HFFc6 (cell line): ENCODE data around the gene NPC2. TPM values are rescaled to one million over a fixed set of nuclear protein-coding genes. Genes with fewer than 3 reads are reported as not detected.

Experiments
- DNase-seq: peaks from one replicate; pipeline ENCODE4 v3.0.0-alpha.2; 2018
- H3K27ac Mint-ChIP-seq: 2 replicates; pipeline ENCODE4 v1.8.0; 2020; ENCODE audit warnings: mild to moderate bottlenecking, mixed read lengths
- H3K27me3 Mint-ChIP-seq: 2 replicates; pipeline ENCODE4 v1.8.0; 2021; ENCODE audit warnings: mild to moderate bottlenecking, moderate library complexity, mixed read lengths; ENCODE audit not compliant: insufficient read depth
- H3K36me3 Mint-ChIP-seq: 2 replicates; pipeline ENCODE4 v1.8.0; 2021; ENCODE audit warnings: low read depth, mixed read lengths
- H3K4me1 Mint-ChIP-seq: 2 replicates; pipeline ENCODE4 v1.8.0; 2020; ENCODE audit warnings: low read depth, mixed read lengths
- H3K4me3 Mint-ChIP-seq: 2 replicates; pipeline ENCODE4 v1.8.0; 2020; ENCODE audit warnings: mild to moderate bottlenecking, moderate library complexity, mixed read lengths
- H3K9me3 Mint-ChIP-seq: 2 replicates; pipeline ENCODE4 v1.8.0; 2020; ENCODE audit warnings: mild to moderate bottlenecking, mixed read lengths
- total RNA-seq, 6 experiments: library from RNA; stranded (reverse); fragmentation: NEBNext Ultra II Directional; extraction: Animal tissue kit (Norgen Biotek cat#: 25700); gene quantifications; 2 replicates in 1 of 6; 3 replicates in 5 of 6; pipeline ENCODE4 v1.2.3, GENCODE V29; 2021
- TF ChIP-seq, protein P1 (sequence below): fragments of 200-600 bp; sonication (generic); IDR thresholded peaks from 2 replicates; pipeline ENCODE4 v1.5.0; 2021; ENCODE audit warnings: antibody characterized with exemption, mild to moderate bottlenecking

Gene NPC2
- total RNA-seq, 6 experiments from 2014 or later: 69.1 to 89.9 (median 78.8) TPM

DNA sequence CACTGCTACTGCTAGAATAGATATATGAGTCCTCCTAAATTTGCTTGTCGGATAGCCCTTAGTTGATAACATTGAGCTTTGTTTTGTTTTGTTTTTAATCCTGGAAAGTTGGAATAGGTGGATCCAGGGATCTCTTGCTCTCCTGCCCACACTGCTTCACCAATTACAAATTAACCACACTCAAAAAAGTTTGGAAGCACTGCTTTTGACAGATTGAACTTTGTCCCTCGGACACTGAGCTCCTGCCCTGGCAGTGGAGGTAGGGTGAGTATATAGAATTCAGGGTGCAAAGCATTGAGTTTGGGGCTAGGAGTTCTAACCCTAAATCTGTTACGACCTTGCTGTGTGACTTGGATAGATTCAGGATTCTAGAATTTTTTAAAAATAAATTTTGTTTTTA lies 52.0 kb downstream of the NPC2 start:
- Mint-ChIP-seq H3K27ac (no peak overlapping the region), H3K4me3 (no peak overlapping the region), H3K4me1 (peaks cover 5% of the 10 kb centered on the region; the same call in 1 of the 2 replicates), H3K9me3 (no peaks in the 10 kb centered on the region), H3K27me3 (peaks cover 21% of the 10 kb centered on the region), H3K36me3 (no peaks in the 10 kb centered on the region)
- TF ChIP-seq, protein P1, sequence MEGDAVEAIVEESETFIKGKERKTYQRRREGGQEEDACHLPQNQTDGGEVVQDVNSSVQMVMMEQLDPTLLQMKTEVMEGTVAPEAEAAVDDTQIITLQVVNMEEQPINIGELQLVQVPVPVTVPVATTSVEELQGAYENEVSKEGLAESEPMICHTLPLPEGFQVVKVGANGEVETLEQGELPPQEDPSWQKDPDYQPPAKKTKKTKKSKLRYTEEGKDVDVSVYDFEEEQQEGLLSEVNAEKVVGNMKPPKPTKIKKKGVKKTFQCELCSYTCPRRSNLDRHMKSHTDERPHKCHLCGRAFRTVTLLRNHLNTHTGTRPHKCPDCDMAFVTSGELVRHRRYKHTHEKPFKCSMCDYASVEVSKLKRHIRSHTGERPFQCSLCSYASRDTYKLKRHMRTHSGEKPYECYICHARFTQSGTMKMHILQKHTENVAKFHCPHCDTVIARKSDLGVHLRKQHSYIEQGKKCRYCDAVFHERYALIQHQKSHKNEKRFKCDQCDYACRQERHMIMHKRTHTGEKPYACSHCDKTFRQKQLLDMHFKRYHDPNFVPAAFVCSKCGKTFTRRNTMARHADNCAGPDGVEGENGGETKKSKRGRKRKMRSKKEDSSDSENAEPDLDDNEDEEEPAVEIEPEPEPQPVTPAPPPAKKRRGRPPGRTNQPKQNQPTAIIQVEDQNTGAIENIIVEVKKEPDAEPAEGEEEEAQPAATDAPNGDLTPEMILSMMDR: no peak
- DNase-seq: no peak

GRCh38 chr14:74438351-74438915 lies 54.7 kb downstream of the NPC2 start:
- H3K9me3 Mint-ChIP-seq: no peaks in the 10 kb centered on the region
- no peak overlapping the region for H3K4me3 Mint-ChIP-seq
- TF ChIP-seq, protein P1: no peak
- H3K27me3 Mint-ChIP-seq: peaks cover 33% of the 10 kb centered on the region
- no peak overlapping the region for H3K27ac Mint-ChIP-seq
- peaks cover 5% of the 10 kb centered on the region; the same call in 1 of the 2 replicates for H3K4me1 Mint-ChIP-seq
- no peaks in the 10 kb centered on the region for H3K36me3 Mint-ChIP-seq
- DNase-seq: no peak

- Mint-ChIP-seq H3K9me3 (no peaks in the 10 kb centered on the region), H3K27me3 (peaks cover 35% of the 10 kb centered on the region), H3K4me3 (no peak overlapping the region), H3K4me1 (peaks cover 5% of the 10 kb centered on the region; the same call in 1 of the 2 replicates), H3K27ac (no peak overlapping the region), H3K36me3 (no peaks in the 10 kb centered on the region)
- DNase-seq: no peak
- TF ChIP-seq, protein P1: no peak
These were observed 55.5 kb downstream of the NPC2 start for GRCh38 chr14:74437496-74438053.

GRCh38 chr14:74434294-74434693 lies 58.8 kb downstream of the NPC2 start:
- Mint-ChIP-seq H3K4me1 (peaks cover 5% of the 10 kb centered on the region; the same call in 1 of the 2 replicates), H3K27me3 (peaks cover 57% of the 10 kb centered on the region), H3K27ac (no peak overlapping the region), H3K36me3 (no peaks in the 10 kb centered on the region), H3K4me3 (no peak overlapping the region), H3K9me3 (no peaks in the 10 kb centered on the region)
- no peak for DNase-seq
- TF ChIP-seq, protein P1: no peak

GRCh38 chr14:74429991-74430390 lies 63.1 kb downstream of the NPC2 start:
- H3K36me3 Mint-ChIP-seq: no peaks in the 10 kb centered on the region
- no peaks in the 10 kb centered on the region for H3K4me1 Mint-ChIP-seq
- no peak for DNase-seq
- TF ChIP-seq, protein P1: no peak
- no peaks in the 10 kb centered on the region for H3K9me3 Mint-ChIP-seq
- no peak overlapping the region for H3K27ac Mint-ChIP-seq
- peaks cover 59% of the 10 kb centered on the region for H3K27me3 Mint-ChIP-seq
- H3K4me3 Mint-ChIP-seq: no peak overlapping the region

Other genes starting within 250 kb of the NPC2 start
- gene ABCD4, start 190.4 kb downstream of the NPC2 start, total RNA-seq: 10 to 100 TPM; 13.4 to 18.5 (median 15.7) TPM
- gene VRTN, start 144.8 kb downstream of the NPC2 start, total RNA-seq: not detected
- gene SYNDIG1L, start 67.1 kb downstream of the NPC2 start, total RNA-seq: not detected
- 10 to 100 TPM; 27.7 to 39.4 (median 30.5) TPM for gene ISCA2, start 460 bp upstream of the NPC2 start, total RNA-seq
- 100 to 1,000 TPM; 109 to 165 (median 120) TPM for gene LTBP2, start 118.9 kb upstream of the NPC2 start, total RNA-seq
- 10 to 100 TPM; 36.7 to 42.3 (median 40.6) TPM for gene AREL1, start 219.8 kb upstream of the NPC2 start, total RNA-seq
- gene FCF1, start 219.8 kb upstream of the NPC2 start, total RNA-seq: 10 to 100 TPM; 69.7 to 87.4 (median 79.6) TPM